ENCODE data around the gene RRAS2. TPM values are rescaled to one million over a fixed set of nuclear protein-coding genes. Genes with fewer than 3 reads are reported as not detected.

Gene RRAS2
- total RNA-seq, 1 experiment from 2014 or later = 158 TPM

DNA sequence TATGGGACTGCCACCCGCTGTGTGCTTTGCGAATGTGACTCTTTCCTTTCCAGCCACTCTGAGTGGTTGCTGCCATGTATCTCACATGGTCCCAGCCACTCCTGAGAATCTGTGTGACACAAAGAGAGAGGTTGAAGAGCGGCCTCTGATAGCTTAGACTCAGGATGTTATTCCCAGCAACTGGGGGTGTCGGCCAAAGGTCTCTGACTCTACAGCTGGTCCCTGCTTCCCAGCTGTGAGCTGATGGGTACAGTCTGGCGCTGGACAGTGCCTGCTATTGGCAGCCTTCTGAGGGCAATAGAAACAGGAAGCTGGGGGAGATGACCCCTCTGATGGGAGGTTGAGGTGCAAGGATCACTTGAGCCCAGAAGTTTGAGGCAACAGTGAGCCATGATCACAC is 105.1 kb downstream of the RRAS2 start:
- Mint-ChIP-seq H3K27me3 (ENCODE audit: low read depth) (peaks cover 3% of the 10 kb centered on the region), H3K9me3 (no peaks in the 10 kb centered on the region), H3K36me3 (ENCODE audit: insufficient read depth in 1 of 3, low read depth in 3 of 3) (no peaks in the 10 kb centered on the region), H3K27ac (no peak overlapping the region), H3K4me3 (no peak overlapping the region), H3K4me1 (peaks cover 5% of the 10 kb centered on the region in 2 experiments)
- H3K18ac ChIP-seq (ENCODE audit: insufficient read length, low read depth, low read length) = no peak overlapping the region
- no peak overlapping the region for H2BK5ac ChIP-seq (ENCODE audit: insufficient read length, low read length)
- no peak overlapping the region for H3K9ac ChIP-seq (ENCODE audit: extremely low read depth, insufficient read length, low read length)
- no peak overlapping the region for H2BK120ac ChIP-seq (ENCODE audit: low read depth, low read length, poor library complexity, severe bottlenecking)
- no peak overlapping the region for H3K23ac ChIP-seq (ENCODE audit: insufficient read length, low read depth, low read length)
- H4K5ac ChIP-seq (ENCODE audit: insufficient read length, low read depth, low read length) = no peak overlapping the region
- no peaks in the 10 kb centered on the region for H3K79me1 ChIP-seq (ENCODE audit: insufficient read depth, low read depth, low read length, poor library complexity, severe bottlenecking)
- no peak overlapping the region for H3K14ac ChIP-seq (ENCODE audit: insufficient read depth, low read length)
- H4K91ac ChIP-seq (ENCODE audit: insufficient read length, low read depth, low read length) = no peak overlapping the region
- H3T11ph ChIP-seq (ENCODE audit: low read length) = no peak overlapping the region
- H4K8ac ChIP-seq (replicated peaks; ENCODE audit: insufficient read length, low read depth, low read length) = no peak overlapping the region
- WGBS (ENCODE audit: extremely low coverage, insufficient read length, low lambda C conversion rate) = no CpG with 5 or more reads among the region's 5 CpGs
- H3K23me2 ChIP-seq (ENCODE audit: insufficient read length, low read depth, low read length, poor library complexity, severe bottlenecking) = no peaks in the 10 kb centered on the region
- H2AK5ac ChIP-seq (ENCODE audit: insufficient read length, low read length) = no peak overlapping the region
- H3K79me2 ChIP-seq (ENCODE audit: insufficient read depth, low read length) = no peaks in the 10 kb centered on the region
- no peak overlapping the region for H3K56ac ChIP-seq (ENCODE audit: insufficient read length, low read depth, low read length)
- no peak overlapping the region for H2BK15ac ChIP-seq (ENCODE audit: low read depth, low read length)
- no peak overlapping the region for H3K4ac ChIP-seq (ENCODE audit: low read depth, low read length)
- no peaks in the 10 kb centered on the region for H3K9me3 ChIP-seq (ENCODE audit: control insufficient read depth, low read depth, low read length)
- no peak overlapping the region for H2BK12ac ChIP-seq (ENCODE audit: insufficient read length, low read depth, low read length)
- no peak overlapping the region for H2AFZ ChIP-seq (ENCODE audit: low read length)
- no peak overlapping the region for H3K4me2 ChIP-seq (ENCODE audit: insufficient read depth, insufficient read length, low read length)
- H3K4me1 ChIP-seq (ENCODE audit: insufficient read depth, low read length) = peaks cover 3% of the 10 kb centered on the region; the same call in 1 of the 2 replicates
- H2BK20ac ChIP-seq (ENCODE audit: low read depth, low read length, poor library complexity, severe bottlenecking) = no peak overlapping the region
- H3K27ac ChIP-seq (ENCODE audit: insufficient read length, low read depth, low read length) = no peak overlapping the region
- no peaks in the 10 kb centered on the region for H3K27me3 ChIP-seq (ENCODE audit: insufficient read depth, low read length)
- TF ChIP-seq, protein P1, sequence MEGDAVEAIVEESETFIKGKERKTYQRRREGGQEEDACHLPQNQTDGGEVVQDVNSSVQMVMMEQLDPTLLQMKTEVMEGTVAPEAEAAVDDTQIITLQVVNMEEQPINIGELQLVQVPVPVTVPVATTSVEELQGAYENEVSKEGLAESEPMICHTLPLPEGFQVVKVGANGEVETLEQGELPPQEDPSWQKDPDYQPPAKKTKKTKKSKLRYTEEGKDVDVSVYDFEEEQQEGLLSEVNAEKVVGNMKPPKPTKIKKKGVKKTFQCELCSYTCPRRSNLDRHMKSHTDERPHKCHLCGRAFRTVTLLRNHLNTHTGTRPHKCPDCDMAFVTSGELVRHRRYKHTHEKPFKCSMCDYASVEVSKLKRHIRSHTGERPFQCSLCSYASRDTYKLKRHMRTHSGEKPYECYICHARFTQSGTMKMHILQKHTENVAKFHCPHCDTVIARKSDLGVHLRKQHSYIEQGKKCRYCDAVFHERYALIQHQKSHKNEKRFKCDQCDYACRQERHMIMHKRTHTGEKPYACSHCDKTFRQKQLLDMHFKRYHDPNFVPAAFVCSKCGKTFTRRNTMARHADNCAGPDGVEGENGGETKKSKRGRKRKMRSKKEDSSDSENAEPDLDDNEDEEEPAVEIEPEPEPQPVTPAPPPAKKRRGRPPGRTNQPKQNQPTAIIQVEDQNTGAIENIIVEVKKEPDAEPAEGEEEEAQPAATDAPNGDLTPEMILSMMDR (conservative IDR thresholded peaks at IDR 0.05) = no peak
- H4K20me1 ChIP-seq (ENCODE audit: control insufficient read depth, insufficient read depth, insufficient read length) = no peaks in the 10 kb centered on the region
- no peak for DNase-seq

Measured in H9 (cell line).